Thoracic aorta (tissue), 2 donors: ENCODE results near the gene IL22RA1. TPM values are rescaled to one million over a fixed set of nuclear protein-coding genes. Genes with fewer than 3 reads are reported as not detected.

ENCODE experiments used
- ATAC-seq: fragments of 150-250 bp; one replicate; pipeline ENCODE4 v1.8.0; 2017; ENCODE audit warnings: low read depth; ENCODE audit not compliant: insufficient number of reproducible peaks, low FRiP score
- DNase-seq: peaks from one replicate; pipeline ENCODE4 v3.0.0-alpha.2; 2020; ENCODE audit warnings: low spot score
- H3K27ac ChIP-seq, 2 donors: fragments of 200-600 bp; sonication (generic); 1 replicate in 1 of 2; 2 replicates in 1 of 2; pipeline ENCODE4 v1.5.1; 2016; ENCODE audit warnings: mild to moderate bottlenecking in 2 of 2, moderate library complexity in 2 of 2
- H3K27me3 ChIP-seq: fragments of 200-600 bp; sonication (generic); replicated peaks from 2 replicates; pipeline ENCODE4 v1.6.0; 2016; ENCODE audit warnings: mild to moderate bottlenecking; ENCODE audit not compliant: insufficient read depth
- H3K36me3 ChIP-seq: fragments of 200-600 bp; sonication (generic); one replicate; pipeline ENCODE4 v1.5.1; 2016
- H3K4me1 ChIP-seq, 2 donors: fragments of 200-600 bp; sonication (generic); 1 replicate in 1 of 2; 2 replicates in 1 of 2; pipeline versions ENCODE4 v1.5.1 to v1.6.0; 2016; ENCODE audit warnings: low read depth in 2 of 2, mild to moderate bottlenecking in 1 of 2; ENCODE audit not compliant: control insufficient read depth in 1 of 2
- H3K4me3 ChIP-seq: fragments of 200-600 bp; sonication (generic); 2 replicates; pipeline ENCODE4 v1.5.1; 2016; ENCODE audit warnings: mild to moderate bottlenecking
- H3K9me3 ChIP-seq: fragments of 200-600 bp; sonication (generic); 2 replicates; pipeline ENCODE4 v1.5.1; 2016
- CTCF ChIP-seq: fragments of 200-600 bp; sonication (generic); IDR thresholded peaks from one replicate; pipeline ENCODE4 v1.5.1; 2019; ENCODE audit warnings: antibody characterized with exemption
- total RNA-seq, 2 donors: library from RNA; depleted of rRNA; stranded (reverse); fragments of >200 nt; gene quantifications; one replicate each; pipeline versions ENCODE4 v1.1.0 to v1.2.3, GENCODE V29; 2016

Gene IL22RA1
- total RNA-seq, 2 donors from 2014 or later, result 0.14 to 0.21 TPM

DNA sequence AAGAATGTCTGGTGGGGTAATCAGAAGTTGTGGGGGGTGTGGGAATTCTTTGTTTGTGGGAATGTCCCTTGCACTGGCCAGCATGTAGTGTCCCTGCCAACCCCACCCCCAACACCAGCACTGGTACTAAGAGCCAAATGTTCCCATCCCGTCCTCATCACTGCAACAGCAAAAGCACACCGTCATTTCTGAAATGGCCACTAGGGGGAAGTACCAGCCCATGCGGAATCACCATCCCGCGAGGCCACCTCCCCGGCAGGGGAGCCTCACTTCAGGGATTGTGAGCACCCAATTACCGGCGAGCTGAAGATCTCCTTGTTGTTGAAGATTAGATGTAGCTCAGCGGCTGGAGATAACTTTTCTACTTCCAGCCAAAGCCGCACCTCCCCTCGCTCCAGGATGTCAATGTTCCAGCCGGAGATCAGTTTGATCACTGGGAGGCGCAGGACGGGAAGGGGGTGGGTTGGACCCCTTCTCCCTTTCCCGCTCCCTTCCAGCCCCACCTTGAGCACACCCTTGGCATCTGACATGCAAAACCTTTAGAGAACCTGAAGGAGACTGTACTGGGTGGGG lies 72.0 kb downstream of the IL22RA1 start:
- Histone ChIP-seq H3K27ac (no peak overlapping the region), H3K4me3 (no peak overlapping the region), H3K9me3 (no peaks in the 10 kb centered on the region), H3K36me3 (no peaks in the 10 kb centered on the region), H3K4me1 (no peaks in the 10 kb centered on the region), H3K27me3 (no peaks in the 10 kb centered on the region)
- TF ChIP-seq CTCF, result peak; percentile 93
- DNase-seq (peak; percentile 45), ATAC-seq (peak; percentile 64)

DNA sequence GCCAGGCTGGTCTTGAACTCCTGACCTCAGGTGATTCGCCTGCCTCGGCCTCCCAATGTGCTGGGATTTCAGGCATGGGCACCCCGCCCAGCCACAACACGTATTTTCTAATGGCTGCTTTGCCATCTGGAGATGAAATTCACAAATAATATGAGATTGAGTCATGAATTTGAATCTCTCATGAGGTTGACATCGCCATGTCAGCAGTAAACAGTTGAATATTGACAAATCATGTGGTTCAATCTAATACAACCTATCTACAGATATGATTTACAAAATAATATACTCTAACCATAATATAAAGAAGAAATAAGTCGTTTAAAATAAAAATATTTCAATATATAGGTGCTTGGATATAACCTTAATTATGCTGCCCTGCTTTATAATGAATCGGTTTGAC lies 73.1 kb downstream of the IL22RA1 start:
- H3K4me1 ChIP-seq, result no peaks in the 10 kb centered on the region
- no peak for TF ChIP-seq CTCF
- no peaks in the 10 kb centered on the region for H3K36me3 ChIP-seq
- no peaks in the 10 kb centered on the region for H3K27me3 ChIP-seq
- DNase-seq (no peak), ATAC-seq (no peak)
- no peak overlapping the region for H3K27ac ChIP-seq
- no peaks in the 10 kb centered on the region for H3K9me3 ChIP-seq
- H3K4me3 ChIP-seq, result no peak overlapping the region

Other genes with a start within 250 kb of the IL22RA1 start
- under 1 TPM in 1 of 2 donors, not detected in 1; 0.41 TPM for gene CNR2, start 229.8 kb downstream of the IL22RA1 start, total RNA-seq
- gene PNRC2, start 183.3 kb downstream of the IL22RA1 start, total RNA-seq, result 100 to 1,000 TPM in 1 of 2 donors, 10 to 100 TPM in 1; 77.6 to 143 TPM
- 100 to 1,000 TPM in 1 of 2 donors, 10 to 100 TPM in 1; 73.9 to 126 TPM for gene SRSF10, start 162.8 kb downstream of the IL22RA1 start, total RNA-seq
- 1 to 10 TPM; 1.5 to 1.6 TPM for gene MYOM3, start 31.0 kb downstream of the IL22RA1 start, total RNA-seq
- gene IFNLR1, start 44.1 kb upstream of the IL22RA1 start, total RNA-seq, result under 1 TPM in 1 of 2 donors, not detected in 1; 0.14 TPM
- 1 to 10 TPM in 1 of 2 donors, under 1 TPM in 1; 0.54 to 1.3 TPM for gene GRHL3, start 176.2 kb upstream of the IL22RA1 start, total RNA-seq